ENCODE measurements around the gene USP16. TPM values are rescaled to one million over a fixed set of nuclear protein-coding genes. Genes with fewer than 3 reads are reported as not detected.
A peak's percentile ranks its signal among the peaks of the same experiment; 100 is the strongest.

The USP16 gene
- total RNA-seq, 1 experiment from 2014 or later, result 24.6 TPM

GRCh38 chr21:29056538-29057050, 32.1 kb downstream of the USP16 start:
- CTCF ChIA-PET, result interaction anchor here (0.6 kb wide), 1 partner anchor 244 kb away, joined by 3 read pairs; no protein-coding TSS in a partner anchor

GRCh38 chr21:29064850-29065481, 40.5 kb downstream of the USP16 start:
- Histone ChIP-seq H3K4me3 (no peak overlapping the region), H3F3A (ENCODE audit: insufficient read depth, low read depth) (peaks cover 12% of the 10 kb centered on the region; the same call in 1 of the 2 replicates), H3K9me3 (ENCODE audit: insufficient read depth, low read depth) (no peaks in the 10 kb centered on the region), H3K27ac (no peak overlapping the region), H4K20me1 (ENCODE audit: insufficient read depth) (peaks cover 5% of the 10 kb centered on the region; the same call in 1 of the 2 replicates), H3K9me2 (ENCODE audit: insufficient read depth) (no peaks in the 10 kb centered on the region), H3K36me3 (ENCODE audit: low read depth) (peaks cover 70% of the 10 kb centered on the region), H3K4me2 (no peak overlapping the region), H3K4me1 (replicated peaks; ENCODE audit: insufficient read depth) (no peaks in the 10 kb centered on the region), H3K79me2 (ENCODE audit: low read depth) (peaks cover 16% of the 10 kb centered on the region), H2AFZ (no peak overlapping the region), H3K27me3 (ENCODE audit: insufficient read depth, low read depth) (no peaks in the 10 kb centered on the region)
- intact Hi-C loops (cut with micrococcal nuclease; ENCODE audit: unreplicated experiment), result no loop called here
- TF ChIP-seq EZH2 (IDR thresholded peaks at IDR 0.05; ENCODE audit: low read depth) (no peak), CTCF (conservative IDR thresholded peaks at IDR 0.05) (no peak)
- ChIA-PET POLR2A (ENCODE audit: unreplicated experiment) (interaction anchor here (0.6 kb wide), 1 partner anchor 63 kb away, joined by 5 read pairs; no protein-coding TSS in a partner anchor), CTCF (no interaction called here)
- BruUV-seq (replicated peaks), result no TSS peak
- no peak for DNase-seq

More at GRCh38 chr21:29056538-29057050, 32.1 kb downstream of the USP16 start:
- peaks cover 7% of the 10 kb centered on the region for H4K20me1 ChIP-seq (ENCODE audit: insufficient read depth)
- no peaks in the 10 kb centered on the region for H3K9me2 ChIP-seq (ENCODE audit: insufficient read depth)
- H2AFZ ChIP-seq, result no peak overlapping the region
- no peaks in the 10 kb centered on the region for H3K4me1 ChIP-seq (replicated peaks; ENCODE audit: insufficient read depth)
- H3F3A ChIP-seq (ENCODE audit: insufficient read depth, low read depth), result peaks cover 47% of the 10 kb centered on the region
- H3K79me2 ChIP-seq (ENCODE audit: low read depth), result no peaks in the 10 kb centered on the region
- no peak for DNase-seq
- H3K36me3 ChIP-seq (ENCODE audit: low read depth), result peaks cover 24% of the 10 kb centered on the region
- H3K4me3 ChIP-seq, result no peak overlapping the region
- H3K9me3 ChIP-seq (ENCODE audit: insufficient read depth, low read depth), result no peaks in the 10 kb centered on the region
- POLR2A ChIA-PET (ENCODE audit: unreplicated experiment), result no interaction called here
- H3K4me2 ChIP-seq, result no peak overlapping the region
- BruUV-seq (replicated peaks), result no TSS peak
- no peak for TF ChIP-seq CTCF (conservative IDR thresholded peaks at IDR 0.05)
- no peak for TF ChIP-seq EZH2 (IDR thresholded peaks at IDR 0.05; ENCODE audit: low read depth)
- no peak overlapping the region for H3K27ac ChIP-seq
- no peaks in the 10 kb centered on the region for H3K27me3 ChIP-seq (ENCODE audit: insufficient read depth, low read depth)
- intact Hi-C loops (cut with micrococcal nuclease; ENCODE audit: unreplicated experiment), result no loop called here

GRCh38 chr21:29072873-29073221, 48.4 kb downstream of the USP16 start:
- TF ChIP-seq CTCF (conservative IDR thresholded peaks at IDR 0.05), result no peak
- no peak for TF ChIP-seq EZH2 (IDR thresholded peaks at IDR 0.05; ENCODE audit: low read depth)
- Histone ChIP-seq H3K79me2 (ENCODE audit: low read depth) (peaks cover 51% of the 10 kb centered on the region), H3K4me1 (replicated peaks; ENCODE audit: insufficient read depth) (peaks cover 24% of the 10 kb centered on the region; the same call in 1 of the 2 replicates), H3K27me3 (ENCODE audit: insufficient read depth, low read depth) (no peaks in the 10 kb centered on the region), H3K27ac (peak overlapping the region; percentile 74), H3K4me3 (peak overlapping the region; percentile 91), H3K4me2 (peak overlapping the region; percentile 98), H4K20me1 (ENCODE audit: insufficient read depth) (peaks cover 32% of the 10 kb centered on the region), H3K36me3 (ENCODE audit: low read depth) (peaks cover 15% of the 10 kb centered on the region; the same call in 1 of the 2 replicates), H2AFZ (peak overlapping the region; percentile 86), H3K9me2 (ENCODE audit: insufficient read depth) (no peaks in the 10 kb centered on the region), H3F3A (ENCODE audit: insufficient read depth, low read depth) (peaks cover 8% of the 10 kb centered on the region), H3K9me3 (ENCODE audit: insufficient read depth, low read depth) (no peaks in the 10 kb centered on the region)
- ChIA-PET POLR2A (ENCODE audit: unreplicated experiment) (no interaction called here), CTCF (no interaction called here)
- intact Hi-C loops (cut with micrococcal nuclease; ENCODE audit: unreplicated experiment), result loop anchor here (5.0 kb wide), 1 partner anchor 46 kb away; no protein-coding TSS in a partner anchor
- DNase-seq, result no peak
- no TSS peak for BruUV-seq (replicated peaks)

All from PC-9 (cell line).